ENCODE results near the gene BANF2. TPM values are rescaled to one million over a fixed set of nuclear protein-coding genes. Genes with fewer than 3 reads are reported as not detected.

BANF2 gene
- polyA plus RNA-seq, 3 donors, result not detected

- no peak overlapping the region for H3K4me2 ChIP-seq (replicated peaks; ENCODE audit: extremely low read depth, low read length, poor library complexity, severe bottlenecking)
- no peaks in the 10 kb centered on the region for H4K20me1 ChIP-seq (ENCODE audit: insufficient read depth, low read length)
- Mint-ChIP-seq H3K27me3 (ENCODE audit: low read depth in 3 of 3) (peaks cover 4 to 9% (median 5%) of the 10 kb centered on the region in 3 donors), H3K4me3 (no peak overlapping the region), H3K27ac (no peak overlapping the region), H3K36me3 (no peaks in the 10 kb centered on the region), H3K9me3 (no peaks in the 10 kb centered on the region), H3K4me1 (no peaks in the 10 kb centered on the region)
- no peaks in the 10 kb centered on the region for H3K9me3 ChIP-seq (replicated peaks in 1 of 2; ENCODE audit: control insufficient read depth in 1 of 2, insufficient read depth in 1 of 2, low read length in 2 of 2)
- H3K4me3 ChIP-seq (replicated peaks in 1 of 3; ENCODE audit: low read depth in 2 of 3, low read length in 3 of 3), result no peak overlapping the region
- intact Hi-C loops (cut with micrococcal nuclease), result no loop called here
- no peak for DNase-seq
- H3K79me2 ChIP-seq (ENCODE audit: insufficient read depth, low read length), result no peaks in the 10 kb centered on the region
- no peaks in the 10 kb centered on the region for H3K36me3 ChIP-seq (replicated peaks in 1 of 2; ENCODE audit: control insufficient read depth in 1 of 2, insufficient read depth in 2 of 2, low read length in 2 of 2)
- H3K9ac ChIP-seq (ENCODE audit: insufficient read depth, low read length, poor library complexity, severe bottlenecking), result no peak overlapping the region
- WGBS (ENCODE audit: insufficient coverage), result 92% methylated on average over 3 of the region's 4 CpGs
- H3K27me3 ChIP-seq (ENCODE audit: control insufficient read depth in 2 of 2, insufficient read depth in 2 of 2, low read length in 2 of 2), result no peaks in the 10 kb centered on the region
- H3K27ac ChIP-seq (ENCODE audit: low read depth in 1 of 2, low read length in 2 of 2), result no peak overlapping the region
- H2AFZ ChIP-seq (ENCODE audit: insufficient read depth, low read depth, low read length, poor library complexity, severe bottlenecking), result no peak overlapping the region
- no peaks in the 10 kb centered on the region for H3K4me1 ChIP-seq (ENCODE audit: control insufficient read depth in 1 of 2, insufficient read depth in 2 of 2, low read length in 2 of 2)
- no peak for TF ChIP-seq CTCF (IDR thresholded peaks at IDR 0.05)
Observed at GRCh38 chr20:17747431-17747846, 47.7 kb downstream of the BANF2 start.

- Histone ChIP-seq H3K4me1 (ENCODE audit: control insufficient read depth in 1 of 2, insufficient read depth in 2 of 2, low read length in 2 of 2) (no peaks in the 10 kb centered on the region), H3K36me3 (replicated peaks in 1 of 2; ENCODE audit: control insufficient read depth in 1 of 2, insufficient read depth in 2 of 2, low read length in 2 of 2) (no peaks in the 10 kb centered on the region), H3K9me3 (replicated peaks in 1 of 2; ENCODE audit: control insufficient read depth in 1 of 2, insufficient read depth in 1 of 2, low read length in 2 of 2) (no peaks in the 10 kb centered on the region), H3K9ac (ENCODE audit: insufficient read depth, low read length, poor library complexity, severe bottlenecking) (no peak overlapping the region), H3K79me2 (ENCODE audit: insufficient read depth, low read length) (no peaks in the 10 kb centered on the region), H3K4me3 (replicated peaks in 1 of 3; ENCODE audit: low read depth in 2 of 3, low read length in 3 of 3) (no peak overlapping the region), H3K27me3 (ENCODE audit: control insufficient read depth in 2 of 2, insufficient read depth in 2 of 2, low read length in 2 of 2) (no peaks in the 10 kb centered on the region), H4K20me1 (ENCODE audit: insufficient read depth, low read length) (no peaks in the 10 kb centered on the region), H3K27ac (ENCODE audit: low read depth in 1 of 2, low read length in 2 of 2) (no peak overlapping the region), H2AFZ (ENCODE audit: insufficient read depth, low read depth, low read length, poor library complexity, severe bottlenecking) (no peak overlapping the region), H3K4me2 (replicated peaks; ENCODE audit: extremely low read depth, low read length, poor library complexity, severe bottlenecking) (no peak overlapping the region)
- 82% methylated on average over 3 of the region's 5 CpGs for WGBS (ENCODE audit: insufficient coverage)
- Mint-ChIP-seq H3K9me3 (no peaks in the 10 kb centered on the region), H3K27ac (no peak overlapping the region), H3K36me3 (no peaks in the 10 kb centered on the region), H3K27me3 (ENCODE audit: low read depth in 3 of 3) (peaks cover 4 to 9% (median 5%) of the 10 kb centered on the region in 3 donors), H3K4me1 (no peaks in the 10 kb centered on the region), H3K4me3 (no peak overlapping the region)
- DNase-seq, result no peak
- intact Hi-C loops (cut with micrococcal nuclease), result no loop called here
- no peak for TF ChIP-seq CTCF (IDR thresholded peaks at IDR 0.05)
Observed at GRCh38 chr20:17748279-17748678, 48.5 kb downstream of the BANF2 start.
